ENCODE results near the gene OR2AK2.

Gene OR2AK2

DNA sequence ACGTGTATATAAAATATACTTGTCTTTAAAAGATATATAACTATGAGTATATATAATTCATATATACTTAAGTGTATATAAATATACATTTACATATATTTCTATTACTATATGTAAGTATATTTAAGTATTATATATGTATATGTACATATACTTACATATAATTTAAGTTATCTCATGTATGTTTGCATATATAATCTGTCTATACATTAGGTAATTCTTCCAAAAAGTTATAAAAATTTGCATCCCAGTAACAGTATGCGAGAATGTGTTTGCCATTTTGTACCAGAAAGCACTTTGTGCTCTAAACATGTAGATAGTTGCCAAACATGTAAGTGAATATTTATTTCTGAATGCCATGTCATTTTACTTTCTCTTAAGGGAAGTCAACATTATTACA is at the start of gene OR2AK2:
Gene OR2AK2, plus strand, starts transcription at position 301 of the 400 bp plus-strand sequence. CDS start 144 bp downstream, outside the sequence.
- no peak for DNase-seq (ENCODE audit: low read depth in 2 of 2)

- DNase-seq (ENCODE audit: low read depth in 2 of 2): no peak
Observed at GRCh38 chr1:247919952-247920351, 45.1 kb upstream of the OR2AK2 start, which contains the start of gene OR2T8. Gene OR2T8, plus strand, starts transcription at chr1:247920252. Its CDS starts 766 bp downstream, at chr1:247921018.

DNA sequence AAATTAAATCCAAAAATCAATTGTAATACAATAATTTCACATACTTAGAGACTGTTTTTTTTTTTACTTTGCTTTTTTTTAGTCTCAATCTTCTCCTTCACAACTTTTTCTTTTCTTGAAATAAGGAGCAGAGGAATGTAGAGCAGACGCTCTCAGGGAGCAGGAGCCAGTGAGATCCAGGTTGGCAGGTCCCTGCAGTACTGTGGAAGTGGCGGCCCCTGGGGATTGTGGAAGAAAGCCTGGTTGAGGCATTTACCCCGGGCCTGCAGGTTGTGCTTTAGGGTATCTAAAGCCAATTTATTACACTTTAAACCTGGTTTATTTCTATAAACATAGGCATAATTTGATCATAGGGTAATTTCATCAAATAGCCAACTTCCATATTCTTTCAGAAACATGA is 41.1 kb upstream of the OR2AK2 start:
- no peak for DNase-seq (ENCODE audit: low read depth in 2 of 2)

DNA sequence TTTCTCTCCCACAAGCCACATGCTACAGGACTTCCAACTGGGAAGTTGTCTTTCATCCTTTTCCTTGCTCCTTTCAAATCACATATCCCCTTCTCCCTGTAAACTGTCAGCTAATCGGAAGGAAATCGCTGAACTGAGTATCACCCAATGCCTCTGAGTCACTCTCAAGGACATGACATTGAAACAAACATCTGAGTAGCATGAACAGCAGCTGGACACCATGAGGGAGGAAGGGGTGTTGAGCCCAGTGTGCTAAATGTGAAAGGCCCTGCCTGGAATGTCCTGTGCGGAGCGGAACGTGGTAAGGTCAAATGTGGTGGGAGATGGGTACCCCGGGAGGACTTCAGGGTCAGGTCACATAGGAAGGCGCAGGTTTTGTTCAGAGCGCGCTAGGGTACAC is 40.2 kb upstream of the OR2AK2 start, which contains the start of gene OR2AJ1:
Gene OR2AJ1, plus strand, starts transcription at position 22 of the 400 bp plus-strand sequence. CDS start 8,880 bp downstream, outside the sequence.
- no peak for DNase-seq (ENCODE audit: low read depth in 2 of 2)

GRCh38 chr1:247933989-247934388 is 31.0 kb upstream of the OR2AK2 start:
- no peak for DNase-seq (ENCODE audit: low read depth in 2 of 2)

DNA sequence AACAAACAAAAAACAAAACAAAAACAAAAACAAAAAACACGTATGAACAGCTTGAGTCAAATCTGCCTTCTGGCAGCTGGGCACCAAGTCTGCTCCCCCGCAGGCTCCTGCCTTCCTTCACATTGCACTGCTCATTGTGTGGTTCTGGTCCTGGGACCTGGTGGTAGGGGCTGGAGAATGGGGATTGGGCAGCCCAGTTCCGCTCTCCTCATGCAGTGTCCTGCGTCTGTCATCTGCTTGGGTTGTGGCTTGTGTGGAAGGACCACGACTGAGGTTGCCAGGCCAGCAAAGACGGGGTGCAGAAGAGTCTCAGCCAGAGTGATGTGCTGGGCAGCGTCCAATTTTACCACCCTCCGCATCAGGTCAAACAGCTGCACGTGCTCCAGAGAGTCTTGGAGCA is 29.3 kb upstream of the OR2AK2 start:
- DNase-seq (ENCODE audit: low read depth in 2 of 2): no peak

DNA sequence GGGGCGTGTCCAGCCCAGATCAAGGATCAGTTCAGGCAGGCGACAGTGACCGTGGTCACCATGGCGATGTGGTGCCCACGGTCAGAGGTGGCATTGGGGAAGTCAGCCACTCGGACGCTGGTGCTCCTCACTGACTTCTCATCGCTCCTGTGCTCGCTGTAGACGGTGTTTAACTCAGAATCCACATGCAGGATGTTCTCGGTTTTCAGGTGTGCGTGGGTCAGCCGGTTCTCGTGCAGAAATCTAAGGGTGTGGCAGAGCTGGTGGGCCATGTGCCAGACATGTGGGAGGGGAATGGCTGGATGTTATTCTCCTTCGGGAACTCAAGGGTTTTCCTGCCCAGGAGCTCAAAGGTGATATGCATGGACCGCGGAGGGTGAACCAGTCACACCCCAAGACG is 28.6 kb upstream of the OR2AK2 start:
- no peak for DNase-seq (ENCODE audit: low read depth in 2 of 2)

GRCh38 chr1:247936965-247937734 is 27.9 kb upstream of the OR2AK2 start:
- DNase-seq (ENCODE audit: low read depth in 2 of 2): peak; percentile 56 to 66

DNA sequence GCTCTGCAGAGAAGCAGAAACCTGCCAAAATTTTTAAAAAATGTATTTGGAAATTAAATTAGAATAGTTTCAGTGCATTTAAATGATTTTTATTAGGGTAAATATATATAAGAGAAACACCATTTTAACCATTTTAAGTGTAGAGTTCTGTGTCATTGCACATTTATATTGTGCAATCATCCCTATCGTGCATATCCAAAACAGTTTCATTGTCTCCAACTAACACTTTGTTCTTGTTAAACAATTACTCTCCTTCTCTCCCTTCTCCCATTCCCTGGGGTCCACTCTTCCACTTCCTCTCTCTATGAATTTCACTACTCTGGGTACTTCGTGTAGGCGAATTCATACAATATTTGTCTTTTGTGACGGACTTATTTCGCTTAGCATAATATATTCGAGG is 22.4 kb upstream of the OR2AK2 start:
- DNase-seq (ENCODE audit: low read depth in 2 of 2): no peak

DNA sequence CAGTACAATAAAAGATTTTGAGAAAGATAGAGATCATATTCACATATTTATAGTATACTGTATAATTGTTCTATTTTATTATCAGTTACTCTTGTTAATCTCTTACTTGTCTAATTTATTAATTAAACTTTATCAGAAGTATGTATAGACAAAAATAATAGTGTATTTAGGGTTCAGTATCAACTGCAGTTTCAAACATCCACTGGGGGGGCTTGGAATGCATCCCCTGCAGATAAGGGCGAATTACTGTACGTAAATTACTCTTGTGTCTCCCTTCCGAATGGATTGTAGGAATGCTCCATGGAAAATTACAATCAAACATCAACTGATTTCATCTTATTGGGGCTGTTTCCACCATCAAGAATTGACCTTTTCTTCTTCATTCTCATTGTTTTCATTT is 16.5 kb upstream of the OR2AK2 start, which contains the start of gene OR2L8:
Gene OR2L8, plus strand, starts transcription at position 301 of the 400 bp plus-strand sequence. Its CDS starts 0 bp downstream, at position 301.
- DNase-seq (ENCODE audit: low read depth in 2 of 2): no peak

GRCh38 chr1:247953408-247953807 is 11.6 kb upstream of the OR2AK2 start:
- DNase-seq (ENCODE audit: low read depth in 2 of 2): no peak

DNA sequence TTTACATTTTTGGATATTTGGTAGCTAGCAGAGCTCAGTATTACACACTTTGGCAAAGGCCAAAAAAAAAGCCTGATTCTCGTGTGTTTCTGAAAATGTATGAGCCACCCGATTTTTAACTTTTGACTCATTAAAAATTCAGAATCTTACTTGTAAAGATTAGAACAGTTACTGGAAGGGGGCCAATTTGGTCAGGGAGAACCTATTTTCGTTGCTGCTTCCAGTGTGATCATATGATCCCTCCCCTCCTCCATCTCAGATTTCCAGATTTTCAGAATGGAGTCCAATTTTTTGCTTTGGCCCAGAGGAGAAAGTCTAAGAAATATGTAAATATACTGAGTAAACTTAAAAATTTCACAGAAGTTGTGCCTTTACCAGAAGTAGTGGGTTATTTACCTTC is 3.2 kb upstream of the OR2AK2 start:
- no peak for DNase-seq (ENCODE audit: low read depth in 2 of 2)

GRCh38 chr1:247962911-247963588 is 2.0 kb upstream of the OR2AK2 start:
- no peak for DNase-seq (ENCODE audit: low read depth in 2 of 2)

GRCh38 chr1:247966532-247967204 is 1.6 kb downstream of the OR2AK2 start:
- no peak for DNase-seq (ENCODE audit: low read depth in 2 of 2)

DNA sequence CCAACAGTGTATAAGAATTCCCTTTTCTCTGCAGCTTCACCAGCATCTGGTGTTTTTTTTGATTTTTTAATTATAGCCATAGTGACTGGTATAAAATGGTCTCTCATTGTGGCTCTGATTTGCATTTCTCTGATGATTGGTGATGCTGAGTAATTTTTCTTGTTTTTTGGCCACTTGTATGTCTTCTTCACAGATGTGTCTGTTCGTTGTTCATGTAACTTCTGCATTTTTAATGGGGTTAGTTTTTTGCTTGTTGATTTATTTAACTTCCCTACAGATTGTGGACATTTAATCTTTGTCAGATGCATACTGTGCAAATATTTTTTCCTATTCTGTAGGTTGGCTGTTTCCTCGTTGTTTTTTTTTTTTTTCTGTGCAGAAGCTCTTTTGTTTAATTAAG is 28.0 kb downstream of the OR2AK2 start:
- DNase-seq (ENCODE audit: low read depth in 2 of 2): no peak

DNA sequence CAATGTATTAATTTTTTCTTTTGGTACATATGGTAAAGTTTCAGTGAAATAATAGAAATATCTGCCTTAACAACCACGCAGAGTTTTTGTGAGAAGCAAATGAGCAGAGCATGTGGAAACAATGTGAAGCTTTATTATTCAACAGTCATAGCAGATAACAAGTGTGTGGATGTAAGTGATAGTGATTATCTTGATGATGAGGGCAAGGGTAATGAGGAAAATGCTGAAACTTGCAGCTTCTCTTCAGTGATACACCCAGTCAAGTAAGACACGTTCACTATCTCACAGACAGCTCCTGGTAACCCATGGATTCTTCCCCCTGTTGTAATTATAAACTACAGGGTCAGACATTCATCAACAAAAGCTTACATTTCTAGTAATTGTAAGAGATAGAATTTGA is 33.8 kb downstream of the OR2AK2 start:
- no peak for DNase-seq (ENCODE audit: low read depth in 2 of 2)

GRCh38 chr1:248000169-248000568 is 35.1 kb downstream of the OR2AK2 start:
- DNase-seq (ENCODE audit: low read depth in 2 of 2): no peak

DNA sequence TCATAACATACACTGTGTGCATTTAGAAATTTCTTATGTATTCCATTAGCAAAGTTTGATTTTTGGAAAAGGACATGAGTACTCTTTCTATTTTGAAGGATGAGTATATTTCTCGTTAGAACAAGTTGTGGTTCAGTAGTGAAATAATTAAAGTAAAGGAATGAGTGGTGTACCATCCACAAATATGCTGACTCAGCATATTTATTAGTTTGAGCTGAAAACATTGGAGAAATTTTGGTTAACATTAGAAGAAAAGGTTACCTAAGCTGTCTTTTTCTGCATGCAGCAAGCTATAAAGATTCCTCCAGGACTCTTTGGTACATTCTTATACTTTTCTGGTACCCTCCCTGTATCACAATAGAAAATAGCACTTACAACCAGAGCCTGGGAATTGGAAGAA is 42.7 kb downstream of the OR2AK2 start:
- DNase-seq (ENCODE audit: low read depth in 2 of 2): no peak

GRCh38 chr1:248009681-248010080 is 44.6 kb downstream of the OR2AK2 start:
- no peak for DNase-seq (ENCODE audit: low read depth in 2 of 2)

DNA sequence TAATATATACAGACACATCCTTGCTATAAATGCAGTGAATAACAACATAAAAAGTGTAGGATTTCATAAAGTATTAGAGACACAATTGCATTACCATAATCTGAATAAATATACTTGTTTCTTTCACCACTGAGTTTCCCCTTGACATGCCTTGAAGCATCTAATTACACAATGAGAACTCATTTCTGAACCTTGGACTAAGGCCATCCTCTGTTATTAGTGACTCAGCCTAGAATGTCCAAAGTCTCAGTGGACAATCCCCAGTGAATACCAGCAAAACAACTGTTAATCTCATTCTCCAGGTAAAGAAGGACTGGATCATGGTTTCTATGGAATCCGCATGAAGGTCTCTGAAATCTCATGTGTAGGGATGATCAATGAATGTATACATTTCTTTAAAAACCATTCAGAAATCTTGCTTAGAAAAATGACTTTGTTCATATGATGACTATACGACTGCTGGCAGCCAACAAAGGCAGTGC is 48.2 kb downstream of the OR2AK2 start, which contains the start of gene OR2L5:
Gene OR2L5, plus strand, starts transcription at position 432 of the 482 bp plus-strand sequence. CDS start 8,288 bp downstream, outside the sequence.
- DNase-seq (ENCODE audit: low read depth in 2 of 2): no peak

- DNase-seq (ENCODE audit: low read depth in 2 of 2): no peak
Observed at GRCh38 chr1:248015803-248016202, 50.8 kb downstream of the OR2AK2 start.

All from activated CD8-positive, alpha-beta memory T cell treated with anti-CD3 and anti-CD28 coated beads for 4 hours (primary cell).